ENCODE data around the gene LRRFIP1. TPM values are rescaled to one million over a fixed set of nuclear protein-coding genes. Genes with fewer than 3 reads are reported as not detected.

Gene LRRFIP1
- total and polyA plus RNA-seq, 2 donors (not counting 3 experiments of a cell fraction or from before 2014, with no cell fraction given): 39.2 to 179 TPM

DNA sequence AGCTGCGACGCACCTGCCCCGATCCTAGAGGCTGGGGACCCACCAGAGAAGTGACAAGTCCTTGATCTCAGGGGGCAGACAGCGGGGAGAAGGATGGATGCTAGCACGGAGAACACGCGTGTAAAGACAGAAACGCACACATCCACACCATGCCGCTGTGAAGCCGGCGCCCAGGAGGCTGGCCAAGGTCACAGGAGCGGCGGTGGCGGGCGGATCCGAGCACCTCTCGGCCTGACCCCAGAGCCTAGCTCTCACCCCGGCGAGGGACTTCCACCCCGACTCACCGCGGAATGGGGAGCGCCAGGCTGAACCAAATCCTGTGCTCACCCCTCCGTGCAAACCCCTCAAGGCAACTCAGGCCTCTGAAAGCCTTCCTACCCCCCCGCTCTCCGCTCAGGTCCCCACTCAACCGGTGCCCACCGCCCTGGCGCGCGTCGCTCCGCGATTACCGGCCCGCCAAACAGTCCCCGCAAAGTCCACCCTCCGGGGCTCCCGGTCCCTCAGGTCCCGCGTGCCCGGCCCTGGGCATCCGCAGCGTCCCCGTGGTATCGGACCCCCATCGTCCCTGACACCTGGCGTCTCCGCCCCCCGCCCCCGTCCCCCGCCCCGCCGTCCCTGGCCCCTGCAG, 460 bp upstream of the LRRFIP1 start:
- H3K27me3 ChIP-seq (ENCODE audit: control insufficient read depth in 2 of 2, insufficient read depth in 2 of 2, low read length in 2 of 2): no peaks in the 10 kb centered on the region
- CTCF ChIA-PET: interaction anchor here (1.1 to 1.9 kb wide), 4 partner anchors 10 to 118 kb away, joined by 3 to 5 read pairs (median 4); no protein-coding TSS in a partner anchor
- H3K4me1 ChIP-seq (ENCODE audit: control insufficient read depth, extremely low read depth, insufficient read depth, low read length): peaks cover 13% of the 10 kb centered on the region
- H3K27ac ChIP-seq (ENCODE audit: insufficient read depth, low read depth, low read length): no peak overlapping the region
- H3K4me3 ChIP-seq (replicated peaks in 1 of 3; ENCODE audit: insufficient read depth in 1 of 3, low read depth in 1 of 3, low read length in 3 of 3): peak overlapping the region in 1 of 3 experiments; percentile 42
- peaks cover 0 to under 1% of the 10 kb centered on the region in 2 experiments for H3K36me3 ChIP-seq (ENCODE audit: control insufficient read depth in 2 of 2, extremely low read depth in 1 of 2, insufficient read depth in 2 of 2, low read length in 2 of 2)
- FAIRE-seq: no peak
- peak overlapping the region; percentile 48 for H2AFZ ChIP-seq (ENCODE audit: low read depth, low read length)
- DNase-seq (ENCODE audit: low read depth, low spot score): no peak
- H3K9ac ChIP-seq (replicated peaks; ENCODE audit: extremely low read depth, insufficient read depth, low read length): peak overlapping the region; percentile 41
- dilution Hi-C loops (cut with MboI; ENCODE audit: extremely low pct_ligation_motif_present, low sequenced_read_pairs) (no loop called here), intact Hi-C loops (cut with micrococcal nuclease) (loop anchor here (1.0 kb wide), 2 partner anchors 10 to 46 kb away; no protein-coding TSS in a partner anchor)
- POLR2A ChIA-PET: interaction anchor here (1.4 kb wide), 1 partner anchor 10 kb away, joined by 4 read pairs; no protein-coding TSS in a partner anchor
- no TSS peak for BruUV-seq (replicated peaks)
- H3K9me3 ChIP-seq (replicated peaks; ENCODE audit: control insufficient read depth, insufficient read depth, low read length): no peaks in the 10 kb centered on the region
- H3K9me1 ChIP-seq (replicated peaks; ENCODE audit: control insufficient read depth, extremely low read depth, insufficient read depth, low read length): no peaks in the 10 kb centered on the region
- TF ChIP-seq EZH2 (IDR thresholded peaks at IDR 0.05; ENCODE audit: borderline replicate concordance, low read depth, low read length, severe bottlenecking): peak; percentile 38
- no peak for TF ChIP-seq FOS (IDR thresholded peaks at IDR 0.05; ENCODE audit: borderline replicate concordance, insufficient read depth, low read length)
- H3K4me2 ChIP-seq (ENCODE audit: insufficient read depth, low read length): peak overlapping the region; percentile 42
- no peaks in the 10 kb centered on the region for H3K79me2 ChIP-seq (ENCODE audit: control insufficient read depth, insufficient read depth, low read length)
- no peaks in the 10 kb centered on the region for H4K20me1 ChIP-seq (replicated peaks; ENCODE audit: control insufficient read depth, extremely low read depth, insufficient read depth, low read length)

DNA sequence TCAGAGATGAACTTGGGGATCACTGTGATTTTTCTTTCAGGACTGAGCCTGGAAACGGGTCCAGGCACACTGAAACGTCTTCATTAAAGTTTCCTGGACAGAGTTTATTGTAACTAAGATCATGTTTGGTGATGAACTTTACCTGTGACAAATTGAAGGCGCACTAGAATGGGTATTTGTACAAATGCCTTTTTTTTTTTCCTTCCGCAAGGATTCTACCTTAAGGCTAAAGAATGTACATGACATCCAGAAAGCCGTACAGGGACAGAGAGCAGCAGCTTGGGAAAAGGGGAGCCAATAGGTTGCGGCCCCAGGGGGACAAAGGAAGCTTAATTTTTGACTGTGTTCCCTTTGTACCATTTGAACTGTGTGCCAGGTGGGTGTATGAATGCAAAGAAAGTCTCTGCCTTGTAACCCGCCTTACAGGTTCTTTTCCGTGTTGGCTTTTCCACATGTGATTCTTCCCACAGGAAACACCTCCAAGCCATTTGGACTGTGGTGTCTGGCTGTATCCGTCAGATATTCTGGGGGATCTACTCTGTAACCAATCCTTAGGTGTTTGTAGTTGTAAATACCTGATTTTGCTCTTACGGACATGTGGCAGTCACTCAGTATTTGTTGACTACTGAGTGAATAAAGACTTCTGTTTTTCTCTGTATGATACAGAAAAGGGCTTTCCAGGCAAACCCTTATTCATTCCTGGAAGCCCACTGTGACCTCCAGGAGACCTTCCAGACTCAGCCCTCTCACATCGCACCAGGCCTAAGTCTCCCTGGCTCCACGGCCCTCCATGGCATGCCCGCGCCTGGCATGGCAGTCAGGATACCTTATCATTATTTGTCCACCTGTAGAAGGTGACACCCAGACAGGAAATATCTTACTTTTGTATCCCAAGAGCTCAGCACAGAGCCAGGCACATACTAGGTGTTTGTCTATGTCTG, 1.1 kb downstream of the LRRFIP1 start:
- Histone ChIP-seq H3K9ac (replicated peaks; ENCODE audit: extremely low read depth, insufficient read depth, low read length) (peak overlapping the region; percentile 67), H3K36me3 (ENCODE audit: control insufficient read depth in 2 of 2, extremely low read depth in 1 of 2, insufficient read depth in 2 of 2, low read length in 2 of 2) (peaks cover 0 to 8% of the 10 kb centered on the region in 2 experiments), H3K27me3 (ENCODE audit: control insufficient read depth in 2 of 2, insufficient read depth in 2 of 2, low read length in 2 of 2) (no peaks in the 10 kb centered on the region), H3K4me2 (ENCODE audit: insufficient read depth, low read length) (peak overlapping the region; percentile 86), H3K27ac (ENCODE audit: insufficient read depth, low read depth, low read length) (peak overlapping the region; percentile 27), H2AFZ (ENCODE audit: low read depth, low read length) (peak overlapping the region; percentile 59), H3K79me2 (ENCODE audit: control insufficient read depth, insufficient read depth, low read length) (peaks cover 2% of the 10 kb centered on the region), H3K9me1 (replicated peaks; ENCODE audit: control insufficient read depth, extremely low read depth, insufficient read depth, low read length) (no peaks in the 10 kb centered on the region), H3K4me3 (replicated peaks in 1 of 3; ENCODE audit: insufficient read depth in 1 of 3, low read depth in 1 of 3, low read length in 3 of 3) (peak overlapping the region; percentile 23 to 81 (median 42)), H4K20me1 (replicated peaks; ENCODE audit: control insufficient read depth, extremely low read depth, insufficient read depth, low read length) (no peaks in the 10 kb centered on the region), H3K9me3 (replicated peaks; ENCODE audit: control insufficient read depth, insufficient read depth, low read length) (no peaks in the 10 kb centered on the region), H3K4me1 (ENCODE audit: control insufficient read depth, extremely low read depth, insufficient read depth, low read length) (peaks cover 13% of the 10 kb centered on the region)
- POLR2A ChIA-PET: no interaction called here
- TSS peak; percentile 44 for BruUV-seq (replicated peaks)
- CTCF ChIA-PET: interaction anchor here (1.0 to 1.9 kb wide), 2 partner anchors 23 to 47 kb away, joined by 3 to 5 read pairs; no protein-coding TSS in a partner anchor
- dilution Hi-C loops (cut with MboI; ENCODE audit: extremely low pct_ligation_motif_present, low sequenced_read_pairs) (no loop called here), intact Hi-C loops (cut with micrococcal nuclease) (loop anchor here (1.0 kb wide), 1 partner anchor 25 kb away; no protein-coding TSS in a partner anchor)
- FAIRE-seq (peak; percentile 26), DNase-seq (ENCODE audit: low read depth, low spot score) (no peak)
- no peak for TF ChIP-seq JUN (IDR thresholded peaks at IDR 0.05; ENCODE audit: borderline replicate concordance, insufficient read depth, insufficient read length, low read depth)
- no peak for TF ChIP-seq GATA2 (IDR thresholded peaks at IDR 0.05; ENCODE audit: insufficient read depth, insufficient read length, low read depth, low read length)

Data from endothelial cell of umbilical vein (primary cell).